NB4 (cell line): ENCODE results near the gene PDP2.

Source experiments
- DNase-seq: peaks from one replicate; pipeline ENCODE4 v3.0.0; 2010; ENCODE audit warnings: low read depth
- H3K4me3 ChIP-seq: one replicate; pipeline ENCODE4 v1.5.1; 2011; ENCODE audit warnings: mild to moderate bottlenecking, low read depth, low read length, moderate library complexity
- MYC ChIP-seq: IDR thresholded peaks from 2 replicates; pipeline ENCODE4 v1.6.1; 2011; ENCODE audit warnings: low read depth, low read length
- POLR2A ChIP-seq: IDR thresholded peaks from 2 replicates; pipeline ENCODE4 v1.6.1; 2011; ENCODE audit warnings: mild to moderate bottlenecking; ENCODE audit not compliant: insufficient read length; ENCODE audit errors: extremely low read depth
- TF ChIP-seq, protein P1 (sequence below): IDR thresholded peaks from one replicate; pipeline ENCODE4 v1.5.1; 2012; ENCODE audit warnings: low read depth, low read length
- TF ChIP-seq, protein P2 (sequence below): IDR thresholded peaks from 2 replicates; pipeline ENCODE4 v1.6.1; 2011; ENCODE audit warnings: low read depth, low read length

Gene PDP2

GRCh38 chr16:66846266-66846665 lies 34.0 kb upstream of the PDP2 start:
- no peak for TF ChIP-seq MYC
- TF ChIP-seq, protein P1, sequence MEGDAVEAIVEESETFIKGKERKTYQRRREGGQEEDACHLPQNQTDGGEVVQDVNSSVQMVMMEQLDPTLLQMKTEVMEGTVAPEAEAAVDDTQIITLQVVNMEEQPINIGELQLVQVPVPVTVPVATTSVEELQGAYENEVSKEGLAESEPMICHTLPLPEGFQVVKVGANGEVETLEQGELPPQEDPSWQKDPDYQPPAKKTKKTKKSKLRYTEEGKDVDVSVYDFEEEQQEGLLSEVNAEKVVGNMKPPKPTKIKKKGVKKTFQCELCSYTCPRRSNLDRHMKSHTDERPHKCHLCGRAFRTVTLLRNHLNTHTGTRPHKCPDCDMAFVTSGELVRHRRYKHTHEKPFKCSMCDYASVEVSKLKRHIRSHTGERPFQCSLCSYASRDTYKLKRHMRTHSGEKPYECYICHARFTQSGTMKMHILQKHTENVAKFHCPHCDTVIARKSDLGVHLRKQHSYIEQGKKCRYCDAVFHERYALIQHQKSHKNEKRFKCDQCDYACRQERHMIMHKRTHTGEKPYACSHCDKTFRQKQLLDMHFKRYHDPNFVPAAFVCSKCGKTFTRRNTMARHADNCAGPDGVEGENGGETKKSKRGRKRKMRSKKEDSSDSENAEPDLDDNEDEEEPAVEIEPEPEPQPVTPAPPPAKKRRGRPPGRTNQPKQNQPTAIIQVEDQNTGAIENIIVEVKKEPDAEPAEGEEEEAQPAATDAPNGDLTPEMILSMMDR, result no peak
- no peak for TF ChIP-seq POLR2A
- TF ChIP-seq, protein P2, sequence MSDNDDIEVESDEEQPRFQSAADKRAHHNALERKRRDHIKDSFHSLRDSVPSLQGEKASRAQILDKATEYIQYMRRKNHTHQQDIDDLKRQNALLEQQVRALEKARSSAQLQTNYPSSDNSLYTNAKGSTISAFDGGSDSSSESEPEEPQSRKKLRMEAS, result no peak
- no peak for DNase-seq
- H3K4me3 ChIP-seq, result no peak overlapping the region

GRCh38 chr16:66846831-66847230 lies 33.5 kb upstream of the PDP2 start:
- H3K4me3 ChIP-seq, result no peak overlapping the region
- no peak for DNase-seq
- no peak for TF ChIP-seq POLR2A
- TF ChIP-seq, protein P1, result no peak
- TF ChIP-seq, protein P2, result no peak
- TF ChIP-seq MYC, result no peak

DNA sequence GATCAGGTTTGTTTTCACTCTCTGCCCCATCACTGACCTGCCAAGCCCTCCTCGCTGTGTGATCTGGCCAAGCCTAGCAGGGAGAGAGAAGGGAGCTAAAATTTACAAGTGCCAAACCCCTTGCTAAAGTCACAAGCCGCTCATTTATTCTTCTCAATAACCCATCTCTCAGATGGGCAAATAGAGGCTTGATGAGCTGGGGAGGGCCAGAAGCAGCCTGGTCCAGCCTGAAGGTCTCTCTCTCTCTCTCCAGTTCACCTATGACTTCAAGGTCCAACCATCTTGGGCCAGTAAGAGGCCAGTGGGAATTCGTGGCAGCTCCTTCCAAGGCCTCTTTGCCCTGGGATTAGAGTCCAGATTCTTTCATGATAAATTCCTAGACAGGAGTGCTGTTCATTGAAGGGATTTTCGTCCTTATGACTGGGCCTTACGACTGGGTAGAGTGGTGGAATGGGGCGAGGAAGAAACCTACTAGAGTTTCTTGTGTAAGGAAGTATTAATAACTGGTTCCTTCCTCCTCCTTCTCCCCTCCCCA lies 32.7 kb upstream of the PDP2 start:
- DNase-seq, result no peak
- no peak overlapping the region for H3K4me3 ChIP-seq
- TF ChIP-seq POLR2A (no peak), MYC (no peak)
- TF ChIP-seq, protein P2, result no peak

- TF ChIP-seq, protein P2, result no peak
- TF ChIP-seq POLR2A (no peak), MYC (no peak)
- TF ChIP-seq, protein P1, result no peak
- H3K4me3 ChIP-seq, result no peak overlapping the region
- no peak for DNase-seq
These were observed 32.1 kb upstream of the PDP2 start for GRCh38 chr16:66848172-66848571.

DNA sequence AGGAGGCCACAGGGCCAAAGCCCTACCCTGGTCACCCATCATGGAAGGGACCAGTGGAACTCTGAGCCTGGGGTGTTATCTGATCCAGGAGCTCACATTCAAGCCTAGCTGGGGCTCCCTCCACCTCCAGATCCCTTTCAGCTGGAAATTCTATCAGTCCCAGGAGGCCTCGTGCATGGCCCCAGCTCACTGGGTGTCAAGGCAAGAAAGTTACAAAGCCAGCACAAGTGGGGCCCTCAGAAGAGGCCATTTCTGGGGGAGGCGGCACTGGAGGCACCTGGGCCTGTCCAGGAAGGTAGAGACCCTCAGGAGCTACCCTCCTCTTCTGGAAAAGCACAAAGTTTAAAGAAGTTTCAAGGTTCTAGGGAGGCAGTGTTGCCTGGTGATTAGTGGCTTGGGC lies 31.3 kb upstream of the PDP2 start:
- TF ChIP-seq POLR2A (no peak), MYC (no peak)
- TF ChIP-seq, protein P1, result no peak
- TF ChIP-seq, protein P2, result no peak
- H3K4me3 ChIP-seq, result no peak overlapping the region
- DNase-seq, result no peak

DNA sequence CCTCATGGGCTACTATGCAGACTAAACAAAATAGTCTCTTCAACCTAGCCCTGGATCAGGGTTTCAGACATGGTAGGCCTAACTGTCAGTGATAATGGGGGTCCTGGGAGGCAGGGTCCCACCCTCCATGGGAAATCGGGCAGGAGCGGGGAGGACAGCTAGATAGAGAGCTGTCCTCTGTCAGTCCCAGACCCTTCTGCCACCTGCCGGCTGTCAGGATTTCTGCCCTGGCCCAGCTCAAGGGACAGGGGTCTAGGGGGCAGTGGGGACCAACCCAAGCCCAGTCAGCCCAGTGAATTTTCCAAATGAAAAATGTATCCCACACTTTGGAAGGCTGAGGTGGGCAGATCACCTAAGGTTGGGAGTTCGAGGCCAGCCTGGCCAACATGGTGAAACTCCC lies 30.8 kb upstream of the PDP2 start:
- H3K4me3 ChIP-seq, result no peak overlapping the region
- TF ChIP-seq MYC (no peak), POLR2A (no peak)
- TF ChIP-seq, protein P1, result no peak
- TF ChIP-seq, protein P2, result no peak
- DNase-seq, result no peak
